HG03135 (cell line): ENCODE data around the gene MKRN2.
"Not testable (repeated sequence)": the region's sequence is repeated elsewhere in the genome, so short reads cannot be mapped to it uniquely, and the experiment has no call there.

Experiments
- ATAC-seq: cut with Tn5 transposase; IDR thresholded peaks from one replicate; pipeline ENCODE4 v1.9.1; 2021; ENCODE audit warnings: mild to moderate bottlenecking, moderate library complexity; ENCODE audit not compliant: unreplicated experiment

MKRN2 gene

GRCh38 chr3:12586403-12586802, 29.5 kb downstream of the MKRN2 start:
- no peak for ATAC-seq

GRCh38 chr3:12588039-12589009, 31.4 kb downstream of the MKRN2 start:
- no peak for ATAC-seq

GRCh38 chr3:12590096-12590495, 33.2 kb downstream of the MKRN2 start:
- no peak for ATAC-seq

GRCh38 chr3:12591456-12591855, 34.6 kb downstream of the MKRN2 start:
- no peak for ATAC-seq

GRCh38 chr3:12591997-12592715, 35.3 kb downstream of the MKRN2 start:
- ATAC-seq, result no peak

- ATAC-seq, result no peak
Observed at GRCh38 chr3:12593473-12593872, 36.6 kb downstream of the MKRN2 start.

- no peak for ATAC-seq
Observed at GRCh38 chr3:12598890-12599289, 42.0 kb downstream of the MKRN2 start.

- no peak for ATAC-seq
Observed at GRCh38 chr3:12601072-12601471, 44.2 kb downstream of the MKRN2 start.

- no peak for ATAC-seq
Observed at GRCh38 chr3:12603969-12604368, 47.1 kb downstream of the MKRN2 start.

- no peak for ATAC-seq
Observed at GRCh38 chr3:12608376-12608775, 51.5 kb downstream of the MKRN2 start.

- no peak for ATAC-seq
Observed at GRCh38 chr3:12611117-12611516, 54.2 kb downstream of the MKRN2 start.

GRCh38 chr3:12612514-12613226, 55.8 kb downstream of the MKRN2 start:
- ATAC-seq, result no peak

- ATAC-seq, result no peak
Observed at GRCh38 chr3:12613250-12613649, 56.4 kb downstream of the MKRN2 start.

- no peak for ATAC-seq
Observed at GRCh38 chr3:12615266-12615665, 58.4 kb downstream of the MKRN2 start.

- ATAC-seq, result no peak
Observed at GRCh38 chr3:12618426-12618825, 61.5 kb downstream of the MKRN2 start.

- no peak for ATAC-seq
Observed at GRCh38 chr3:12620305-12620704, 63.4 kb downstream of the MKRN2 start.

GRCh38 chr3:12620729-12621128, 63.8 kb downstream of the MKRN2 start:
- ATAC-seq, result no peak

- no peak for ATAC-seq
Observed at GRCh38 chr3:12622335-12622734, 65.4 kb downstream of the MKRN2 start.

- no peak for ATAC-seq
Observed at GRCh38 chr3:12624056-12624455, 67.2 kb downstream of the MKRN2 start.

- ATAC-seq, result not testable (repeated sequence)
Observed at GRCh38 chr3:12624964-12625363, 68.1 kb downstream of the MKRN2 start.

- ATAC-seq, result no peak
Observed at GRCh38 chr3:12627370-12627769, 70.5 kb downstream of the MKRN2 start.
